ENCODE results near the gene LGALS14. TPM values are rescaled to one million over a fixed set of nuclear protein-coding genes. Genes with fewer than 3 reads are reported as not detected.

LGALS14 gene
- total RNA-seq, 3 donors from 2014 or later: not detected

GRCh38 chr19:39677961-39678889 is 26.1 kb upstream of the LGALS14 start:
- TF ChIP-seq POLR2AphosphoS5 (IDR thresholded peaks at IDR 0.05): no peak
- intact Hi-C loops (cut with DNase I; ENCODE audit: low total_unique reads): no loop called here
- peak; percentile 24 to 56 for DNase-seq (ENCODE audit: low spot score in 2 of 2)
- Histone ChIP-seq H3K36me3 (no peaks in the 10 kb centered on the region), H3K4me1 (no peaks in the 10 kb centered on the region), H3K4me3 (no peak overlapping the region), H3K27ac (peak overlapping the region in 1 of 2 donors; percentile 38), H3K9me3 (no peaks in the 10 kb centered on the region), H3K27me3 (no peaks in the 10 kb centered on the region)

DNA sequence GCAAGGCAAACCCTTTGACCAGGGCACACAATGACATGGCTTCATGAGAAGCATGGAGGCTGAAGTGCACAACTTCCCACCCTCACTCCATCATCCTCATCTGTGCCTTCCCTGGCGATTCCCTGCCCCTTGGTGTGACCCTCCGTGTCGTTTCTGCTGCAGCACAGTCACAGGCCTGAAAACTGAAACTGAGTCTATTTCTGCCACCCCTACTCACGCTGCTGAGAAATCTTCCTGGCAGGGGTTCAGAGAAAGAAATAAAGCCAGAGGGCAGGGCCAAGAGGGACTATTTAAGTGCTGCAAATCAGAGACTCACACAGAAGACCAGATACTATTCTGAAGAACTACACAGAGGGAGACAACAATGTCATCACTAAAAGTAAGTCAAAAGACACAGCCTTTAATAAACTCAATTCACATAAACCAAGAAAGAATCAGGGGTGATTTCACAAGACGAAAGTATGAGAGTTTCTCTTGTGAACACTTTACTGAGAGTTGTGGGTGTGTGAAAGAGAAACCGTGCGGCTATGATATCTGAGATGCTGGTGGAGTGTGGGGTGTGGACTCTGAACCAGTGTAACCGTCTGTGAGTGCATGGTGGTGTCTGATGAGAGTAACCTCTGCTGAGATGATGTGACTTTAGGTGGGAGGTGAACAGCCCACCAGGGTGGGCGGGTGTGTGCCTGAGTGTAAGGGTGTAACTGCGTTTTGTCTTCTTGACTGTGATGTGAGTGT is 25.1 kb upstream of the LGALS14 start:
- no peak overlapping the region for H3K4me3 ChIP-seq
- intact Hi-C loops (cut with DNase I; ENCODE audit: low total_unique reads): no loop called here
- TF ChIP-seq POLR2AphosphoS5 (IDR thresholded peaks at IDR 0.05) (no peak), POLR2A (IDR thresholded peaks at IDR 0.05) (no peak)
- TF ChIP-seq, protein P1, sequence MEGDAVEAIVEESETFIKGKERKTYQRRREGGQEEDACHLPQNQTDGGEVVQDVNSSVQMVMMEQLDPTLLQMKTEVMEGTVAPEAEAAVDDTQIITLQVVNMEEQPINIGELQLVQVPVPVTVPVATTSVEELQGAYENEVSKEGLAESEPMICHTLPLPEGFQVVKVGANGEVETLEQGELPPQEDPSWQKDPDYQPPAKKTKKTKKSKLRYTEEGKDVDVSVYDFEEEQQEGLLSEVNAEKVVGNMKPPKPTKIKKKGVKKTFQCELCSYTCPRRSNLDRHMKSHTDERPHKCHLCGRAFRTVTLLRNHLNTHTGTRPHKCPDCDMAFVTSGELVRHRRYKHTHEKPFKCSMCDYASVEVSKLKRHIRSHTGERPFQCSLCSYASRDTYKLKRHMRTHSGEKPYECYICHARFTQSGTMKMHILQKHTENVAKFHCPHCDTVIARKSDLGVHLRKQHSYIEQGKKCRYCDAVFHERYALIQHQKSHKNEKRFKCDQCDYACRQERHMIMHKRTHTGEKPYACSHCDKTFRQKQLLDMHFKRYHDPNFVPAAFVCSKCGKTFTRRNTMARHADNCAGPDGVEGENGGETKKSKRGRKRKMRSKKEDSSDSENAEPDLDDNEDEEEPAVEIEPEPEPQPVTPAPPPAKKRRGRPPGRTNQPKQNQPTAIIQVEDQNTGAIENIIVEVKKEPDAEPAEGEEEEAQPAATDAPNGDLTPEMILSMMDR (IDR thresholded peaks at IDR 0.05): no peak

DNA sequence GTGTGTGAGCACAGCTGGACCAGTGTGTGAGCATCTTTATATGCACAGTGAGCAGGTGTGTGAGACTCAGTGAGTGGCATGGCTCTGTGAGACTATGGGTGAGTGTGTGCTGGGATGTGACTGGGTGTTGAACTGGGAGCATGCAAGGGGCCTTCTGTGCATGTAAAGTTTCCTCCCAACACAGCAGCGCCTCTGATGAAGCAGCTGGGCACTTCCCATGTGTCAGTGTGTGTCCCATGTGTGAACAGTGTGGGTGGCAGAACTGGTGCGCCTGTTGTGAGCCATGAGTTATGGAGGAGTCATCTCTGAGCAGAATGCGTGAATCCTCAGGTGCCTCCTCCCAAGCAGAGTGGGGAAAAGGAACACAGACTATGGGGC is 24.5 kb upstream of the LGALS14 start:
- H3K36me3 ChIP-seq: no peaks in the 10 kb centered on the region
- H3K4me3 ChIP-seq: no peak overlapping the region
- no peaks in the 10 kb centered on the region for H3K9me3 ChIP-seq
- no peak for DNase-seq (ENCODE audit: low spot score in 2 of 2)
- H3K27ac ChIP-seq: no peak overlapping the region
- TF ChIP-seq, protein P1 (IDR thresholded peaks at IDR 0.05): no peak
- TF ChIP-seq POLR2AphosphoS5 (IDR thresholded peaks at IDR 0.05) (no peak), POLR2A (IDR thresholded peaks at IDR 0.05) (no peak)
- intact Hi-C loops (cut with DNase I; ENCODE audit: low total_unique reads): no loop called here
- no peaks in the 10 kb centered on the region for H3K27me3 ChIP-seq
- no peaks in the 10 kb centered on the region for H3K4me1 ChIP-seq

More for the DNA sequence above, 25.1 kb upstream of the LGALS14 start:
- H3K36me3 ChIP-seq: no peaks in the 10 kb centered on the region
- no peak overlapping the region for H3K27ac ChIP-seq
- no peaks in the 10 kb centered on the region for H3K27me3 ChIP-seq
- no peaks in the 10 kb centered on the region for H3K9me3 ChIP-seq
- no peaks in the 10 kb centered on the region for H3K4me1 ChIP-seq
- DNase-seq (ENCODE audit: low spot score in 2 of 2): no peak

- no peak for DNase-seq (ENCODE audit: low spot score in 2 of 2)
- Histone ChIP-seq H3K27me3 (no peaks in the 10 kb centered on the region), H3K9me3 (no peaks in the 10 kb centered on the region), H3K4me3 (no peak overlapping the region), H3K27ac (no peak overlapping the region), H3K4me1 (no peaks in the 10 kb centered on the region), H3K36me3 (no peaks in the 10 kb centered on the region)
- TF ChIP-seq, protein P1 (IDR thresholded peaks at IDR 0.05): no peak
- no peak for TF ChIP-seq POLR2A (IDR thresholded peaks at IDR 0.05)
- no peak for TF ChIP-seq POLR2AphosphoS5 (IDR thresholded peaks at IDR 0.05)
- intact Hi-C loops (cut with DNase I; ENCODE audit: low total_unique reads): no loop called here
Measured at GRCh38 chr19:39680593-39680992, 23.7 kb upstream of the LGALS14 start.

DNA sequence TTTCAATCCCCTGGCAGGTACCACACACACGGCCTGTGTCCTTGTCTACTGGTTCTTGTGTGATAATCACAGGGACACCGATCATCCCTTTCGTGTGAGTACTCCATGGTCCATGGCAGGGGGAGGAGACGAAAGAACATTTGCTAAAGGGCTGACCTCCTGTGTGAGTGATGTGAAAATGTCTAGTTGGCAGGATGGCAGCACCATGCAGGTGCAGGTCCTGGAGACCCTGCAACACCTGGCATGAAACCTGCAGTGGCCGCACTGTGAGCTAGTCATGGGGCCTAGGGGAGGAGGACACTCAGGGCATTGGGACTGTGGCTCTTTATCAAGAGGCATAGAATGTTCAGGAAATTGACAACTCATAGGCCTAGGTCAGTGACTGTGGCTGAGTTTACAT is 22.9 kb upstream of the LGALS14 start:
- intact Hi-C loops (cut with DNase I; ENCODE audit: low total_unique reads): no loop called here
- Histone ChIP-seq H3K36me3 (no peaks in the 10 kb centered on the region), H3K4me3 (no peak overlapping the region), H3K27ac (no peak overlapping the region), H3K9me3 (no peaks in the 10 kb centered on the region), H3K27me3 (no peaks in the 10 kb centered on the region), H3K4me1 (no peaks in the 10 kb centered on the region)
- DNase-seq (ENCODE audit: low spot score in 2 of 2): no peak
- TF ChIP-seq, protein P1 (IDR thresholded peaks at IDR 0.05): no peak
- no peak for TF ChIP-seq POLR2A (IDR thresholded peaks at IDR 0.05)
- TF ChIP-seq POLR2AphosphoS5 (IDR thresholded peaks at IDR 0.05): no peak
